GM21390 (cell line): ENCODE results near the gene PDE11A.

ENCODE experiments used
- ATAC-seq: cut with Tn5 transposase; IDR thresholded peaks from one replicate; pipeline ENCODE4 v1.9.1; 2021; ENCODE audit not compliant: unreplicated experiment

Gene PDE11A

GRCh38 chr2:177641331-177641730, 431.2 kb downstream of the PDE11A start:
- no peak for ATAC-seq

GRCh38 chr2:177640423-177640822, 432.2 kb downstream of the PDE11A start:
- ATAC-seq = no peak

GRCh38 chr2:177639262-177639914, 433.2 kb downstream of the PDE11A start:
- no peak for ATAC-seq

GRCh38 chr2:177638507-177638906, 434.1 kb downstream of the PDE11A start:
- ATAC-seq = no peak

- no peak for ATAC-seq
Measured at GRCh38 chr2:177636672-177637071, 435.9 kb downstream of the PDE11A start.

- no peak for ATAC-seq
Measured at GRCh38 chr2:177635696-177636095, 436.9 kb downstream of the PDE11A start.

GRCh38 chr2:177633910-177634294, 438.7 kb downstream of the PDE11A start:
- ATAC-seq = no peak

- ATAC-seq = no peak
Measured at GRCh38 chr2:177633111-177633510, 439.5 kb downstream of the PDE11A start.

GRCh38 chr2:177631680-177632079, 440.9 kb downstream of the PDE11A start:
- ATAC-seq = no peak

GRCh38 chr2:177629357-177630024, 443.1 kb downstream of the PDE11A start:
- ATAC-seq = peak; percentile 66

GRCh38 chr2:177628831-177629230, 443.7 kb downstream of the PDE11A start:
- ATAC-seq = no peak

GRCh38 chr2:177625744-177626650, 446.6 kb downstream of the PDE11A start:
- no peak for ATAC-seq

- ATAC-seq = no peak
Measured at GRCh38 chr2:177622521-177622920, 450.1 kb downstream of the PDE11A start.

- ATAC-seq = no peak
Measured at GRCh38 chr2:177619986-177620385, 452.6 kb downstream of the PDE11A start.

- ATAC-seq = no peak
Measured at GRCh38 chr2:177619461-177619860, 453.1 kb downstream of the PDE11A start.

GRCh38 chr2:177618255-177619253, 454.0 kb downstream of the PDE11A start:
- ATAC-seq = peak; percentile 96

- ATAC-seq = no peak
Measured at GRCh38 chr2:177617849-177618248, 454.7 kb downstream of the PDE11A start.

GRCh38 chr2:177616731-177617130, 455.8 kb downstream of the PDE11A start:
- no peak for ATAC-seq

- no peak for ATAC-seq
Measured at GRCh38 chr2:177616066-177616465, 456.5 kb downstream of the PDE11A start.

GRCh38 chr2:177612659-177613058, 459.9 kb downstream of the PDE11A start:
- ATAC-seq = no peak
